Hematopoietic multipotent progenitor cell treated with erythropoietin and hydrocortisone succinate and interleukin-3 and kit ligand, for 4 days (in vitro differentiated cells): ENCODE data around the gene GPR65.

Experiments used
- DNase-seq: peaks from one replicate; pipeline ENCODE4 v3.0.0-alpha.2; 2015

Gene GPR65

DNA sequence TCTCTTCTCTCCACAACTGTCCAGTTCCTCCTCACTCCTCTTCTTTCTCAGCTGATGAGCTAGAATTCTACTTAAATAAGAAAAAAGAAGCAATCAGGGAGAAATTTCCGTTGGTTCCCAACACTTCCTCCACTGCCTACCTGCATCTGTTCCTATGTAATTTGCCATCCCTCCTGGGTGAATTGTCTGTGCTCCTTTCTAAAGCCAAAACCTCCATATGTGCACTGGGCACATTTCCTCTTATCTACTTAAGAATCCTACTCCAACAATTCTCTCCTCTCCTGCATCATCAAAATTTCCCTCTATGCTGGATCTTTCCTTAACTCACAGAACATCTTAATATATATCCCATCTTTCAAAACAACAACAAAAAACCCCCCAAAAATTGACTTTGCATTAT is 35.2 kb downstream of the GPR65 start:
- DNase-seq = no peak

DNA sequence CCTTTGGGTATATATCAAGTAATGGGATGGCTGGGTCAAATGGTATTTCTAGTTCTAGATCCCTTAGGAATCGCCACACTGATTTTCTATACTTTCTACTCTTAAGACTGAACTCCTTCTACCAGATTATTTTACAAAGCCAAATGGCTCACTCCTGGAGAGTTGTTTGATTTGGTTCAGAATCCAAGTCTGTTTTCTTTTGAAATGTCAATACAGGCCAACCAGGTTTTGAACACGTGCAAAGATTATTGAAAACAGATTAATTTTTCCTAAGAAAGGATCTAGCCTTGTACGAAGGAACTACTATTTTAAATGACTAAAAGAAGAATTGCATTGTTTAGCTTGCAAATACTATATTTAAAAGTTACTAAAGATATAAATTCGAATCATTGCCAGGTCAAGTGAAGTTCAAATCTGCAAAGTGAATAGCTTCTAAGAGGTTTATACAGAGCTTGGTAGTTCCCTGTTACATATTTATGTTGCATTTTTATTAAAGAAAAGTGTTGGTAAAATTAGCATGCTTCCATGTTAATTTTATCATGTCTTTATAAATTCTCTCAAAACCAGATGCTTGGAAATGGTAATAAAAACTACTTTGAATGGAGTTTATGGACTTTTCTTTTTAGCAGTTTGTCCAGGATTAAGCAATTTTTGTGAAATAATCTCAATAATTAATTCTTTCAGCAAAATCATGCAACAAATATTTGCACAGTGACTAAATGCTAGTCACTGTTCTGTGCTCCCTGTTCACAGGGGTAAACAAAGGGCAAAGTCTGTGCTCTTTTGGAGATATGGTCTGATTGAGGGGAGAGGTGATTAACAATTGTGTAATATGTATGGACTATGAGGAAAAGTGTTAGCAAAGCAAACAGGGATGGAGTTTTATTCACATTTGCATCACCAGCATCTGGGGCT is 38.9 kb downstream of the GPR65 start:
- no peak for DNase-seq

DNA sequence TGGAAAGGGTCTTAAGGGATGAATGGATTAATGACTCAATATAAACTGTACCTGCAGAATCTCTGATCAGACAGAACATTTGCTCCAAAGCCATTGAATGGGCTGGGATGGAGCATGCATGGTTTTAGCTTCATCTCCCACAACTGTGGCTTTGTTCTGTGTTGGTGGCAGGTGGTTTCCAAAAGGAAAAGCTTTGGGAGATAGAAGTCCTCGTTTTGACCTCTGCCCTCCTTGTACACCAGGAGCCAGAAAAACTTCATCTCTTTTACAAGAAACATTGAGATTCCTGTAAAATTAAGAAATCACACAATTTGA is 39.5 kb downstream of the GPR65 start:
- no peak for DNase-seq

DNA sequence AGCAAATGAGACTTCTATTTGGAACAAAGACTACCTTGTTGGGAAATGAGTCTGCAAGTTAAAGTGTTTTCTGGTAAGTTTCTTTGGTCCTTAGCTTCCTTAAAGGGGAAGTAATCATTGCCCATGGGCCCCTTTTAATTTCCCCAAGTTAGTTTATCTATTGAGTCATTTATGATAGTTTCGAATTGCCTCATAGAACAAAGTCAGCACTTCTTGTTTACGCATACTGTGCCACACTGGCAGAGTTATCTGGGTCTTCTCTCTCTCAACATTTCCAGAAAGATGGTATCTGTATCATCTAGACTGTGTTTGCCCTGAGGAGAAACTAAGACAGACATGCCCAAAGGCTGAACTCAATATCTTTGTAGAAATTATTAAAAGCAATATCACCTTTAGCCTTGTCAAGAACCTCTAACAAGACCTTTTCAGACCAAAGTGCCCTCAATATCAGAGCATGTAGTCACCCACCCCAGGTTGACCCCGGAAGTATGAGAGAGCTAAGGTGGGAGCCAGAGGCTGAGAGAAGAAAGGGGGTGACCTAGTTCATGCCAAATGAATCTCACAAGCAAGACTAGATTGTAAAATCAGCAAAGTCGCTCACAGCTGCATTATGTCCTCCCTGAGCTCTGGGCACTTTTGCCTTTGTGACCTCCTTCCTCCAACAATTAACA is 40.0 kb downstream of the GPR65 start:
- DNase-seq = peak; percentile 37

DNA sequence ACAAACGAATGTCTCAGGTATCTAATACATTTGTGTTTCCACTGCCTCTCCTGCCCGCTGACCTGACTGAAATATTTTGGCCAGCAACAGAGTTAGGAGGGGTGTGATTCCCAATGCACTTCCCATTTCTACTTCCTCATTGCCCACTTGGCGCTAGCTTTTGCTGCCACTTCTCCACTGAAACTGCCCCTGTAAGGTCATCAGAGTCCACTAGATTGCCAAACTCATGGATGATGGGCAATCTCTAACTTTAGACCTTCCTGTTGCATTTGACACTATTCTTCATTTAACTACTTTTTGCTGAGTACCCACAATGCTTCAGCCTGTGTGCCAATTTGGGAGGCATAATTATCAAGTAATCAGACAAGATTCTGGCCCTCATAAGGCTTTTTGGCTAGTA is 40.8 kb downstream of the GPR65 start:
- no peak for DNase-seq

DNA sequence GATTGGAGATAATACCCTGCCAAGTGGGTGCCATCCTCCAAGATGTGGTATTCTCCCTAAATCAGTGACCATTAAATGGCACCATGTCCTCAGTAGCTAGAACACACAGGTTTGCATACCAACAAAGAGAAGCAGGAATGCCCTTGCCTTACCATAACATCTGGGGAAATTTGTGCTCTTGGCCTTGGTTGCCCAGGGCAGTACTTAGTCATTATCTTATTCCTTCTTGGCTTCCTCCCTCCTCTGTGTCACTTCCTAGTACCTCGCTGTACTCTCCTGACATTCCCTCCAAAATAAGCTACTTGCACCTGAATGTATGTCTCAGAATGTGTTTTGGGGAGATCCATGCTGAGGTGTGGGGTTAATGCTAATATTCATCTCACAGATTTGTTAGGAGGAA is 43.4 kb downstream of the GPR65 start:
- DNase-seq = no peak

DNA sequence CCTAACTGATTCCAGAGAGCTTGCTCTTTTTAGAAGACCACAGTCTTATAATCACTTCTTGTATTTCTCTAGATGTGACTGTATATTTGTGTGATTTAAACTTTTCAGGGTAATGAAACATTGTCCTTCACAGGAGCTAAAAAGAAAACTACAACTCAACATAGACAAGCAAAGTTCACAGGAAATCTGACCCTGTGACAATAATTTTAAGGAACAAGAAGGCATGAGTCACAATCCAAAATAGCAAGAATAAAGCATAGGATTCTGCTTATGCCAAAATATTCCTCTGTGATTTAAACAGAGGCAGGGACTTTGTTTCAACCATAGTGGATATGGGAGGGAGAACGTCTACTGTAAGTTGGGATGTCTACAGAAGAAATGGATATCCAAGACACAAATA is 44.3 kb downstream of the GPR65 start:
- no peak for DNase-seq

DNA sequence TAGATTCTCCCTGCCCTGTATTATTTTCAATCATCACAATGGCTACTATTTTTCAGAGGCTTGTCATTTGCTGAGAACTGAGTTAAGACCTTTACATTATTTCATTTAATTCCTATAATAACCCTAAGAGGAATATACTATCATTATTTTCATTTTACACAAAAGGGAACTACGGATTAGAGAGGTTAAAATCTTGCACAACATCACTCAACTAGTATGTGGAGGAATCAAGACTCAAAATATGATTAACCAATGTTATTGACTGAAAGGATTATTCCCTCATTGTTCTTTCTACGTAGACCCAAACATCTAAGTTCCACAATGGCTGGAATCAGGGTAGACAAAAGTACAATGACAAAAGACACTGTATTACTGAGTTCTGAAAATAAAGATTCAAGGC is 45.0 kb downstream of the GPR65 start:
- DNase-seq = no peak

DNA sequence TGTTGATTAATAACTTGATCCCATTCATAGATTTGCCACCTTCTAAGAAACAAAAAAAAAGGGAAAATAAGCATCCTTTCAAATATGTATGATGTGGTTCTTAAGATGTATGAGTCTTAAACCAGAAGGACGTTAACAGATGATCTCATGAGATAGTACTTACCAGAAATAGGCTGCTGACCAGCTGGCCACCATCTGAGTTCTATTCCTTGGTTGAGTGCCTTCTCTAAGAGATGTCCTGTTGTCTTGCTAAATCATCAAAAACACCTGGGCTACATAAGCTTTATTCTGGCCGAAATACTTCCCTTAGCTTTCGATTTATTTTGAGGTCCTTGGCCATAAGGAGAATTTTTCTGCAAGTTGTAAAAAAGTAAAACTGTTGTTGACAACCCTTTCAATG is 55.6 kb downstream of the GPR65 start:
- DNase-seq = no peak

DNA sequence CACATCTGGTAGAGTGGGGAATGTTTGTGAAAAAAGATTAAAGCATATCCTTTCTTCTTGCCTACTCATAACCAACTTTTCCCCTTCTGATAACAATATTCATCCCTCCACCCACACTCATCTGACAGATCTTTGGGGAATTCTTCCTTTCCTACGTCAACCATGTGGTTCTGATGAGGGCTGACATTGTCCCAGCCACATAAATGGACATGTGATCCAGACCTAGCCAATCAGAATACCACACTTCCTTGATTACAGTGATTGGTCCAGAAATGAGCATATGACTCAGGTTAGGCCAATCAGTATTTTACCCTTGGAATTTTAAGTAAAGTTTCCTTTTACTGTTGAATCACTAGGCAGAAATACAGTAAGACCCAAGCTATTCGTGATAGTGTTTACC is 58.9 kb downstream of the GPR65 start:
- DNase-seq = no peak
